HEK293 (cell line): ENCODE data around the gene LRRC15.
A peak's percentile ranks its signal among the peaks of the same experiment; 100 is the strongest.

ENCODE experiments used
- GLI2 ChIP-seq: fragments of 450-650 bp; formaldehyde crosslinking; IDR thresholded peaks from 2 replicates; pipeline ENCODE4; 2017; ENCODE audit warnings: missing biosample characterization, missing genetic modification characterization, low read depth, borderline replicate concordance
- GLI4 ChIP-seq: fragments of 450-650 bp; formaldehyde crosslinking; IDR thresholded peaks from 2 replicates; pipeline ENCODE4 v1.5.1; 2016; ENCODE audit warnings: missing biosample characterization, missing genetic modification characterization
- RBAK ChIP-seq: fragments of 450-650 bp; formaldehyde crosslinking; IDR thresholded peaks from 2 replicates; pipeline ENCODE4 v1.5.1; 2016; ENCODE audit warnings: missing biosample characterization, missing genetic modification characterization
- ZFP37 ChIP-seq: fragments of 450-650 bp; formaldehyde crosslinking; IDR thresholded peaks from 2 replicates; pipeline ENCODE4 v1.5.1; 2016; ENCODE audit warnings: missing biosample characterization, missing genetic modification characterization
- ZIC2 ChIP-seq: fragments of 450-650 bp; formaldehyde crosslinking; IDR thresholded peaks from 2 replicates; pipeline ENCODE4 v1.5.1; 2016; ENCODE audit warnings: missing biosample characterization, missing genetic modification characterization
- ZNF138 ChIP-seq: fragments of 450-650 bp; formaldehyde crosslinking; IDR thresholded peaks from 2 replicates; pipeline ENCODE4 v1.5.1; 2016; ENCODE audit warnings: missing biosample characterization, missing genetic modification characterization, borderline replicate concordance
- ZNF148 ChIP-seq: fragments of 450-650 bp; formaldehyde crosslinking; IDR thresholded peaks from 2 replicates; pipeline ENCODE4 v1.5.0; 2017; ENCODE audit warnings: missing biosample characterization, missing genetic modification characterization, borderline replicate concordance
- ZNF157 ChIP-seq: fragments of 450-650 bp; formaldehyde crosslinking; IDR thresholded peaks from 2 replicates; pipeline ENCODE4 v1.5.1; 2016; ENCODE audit warnings: missing biosample characterization, missing genetic modification characterization
- ZNF16 ChIP-seq: fragments of 450-650 bp; formaldehyde crosslinking; IDR thresholded peaks from 2 replicates; pipeline ENCODE4 v1.5.1; 2016; ENCODE audit warnings: low read depth, missing biosample characterization, missing genetic modification characterization
- ZNF175 ChIP-seq: fragments of 450-650 bp; formaldehyde crosslinking; IDR thresholded peaks from 2 replicates; pipeline ENCODE4 v1.5.1; 2016; ENCODE audit warnings: missing biosample characterization, missing genetic modification characterization
- ZNF19 ChIP-seq: fragments of 450-650 bp; formaldehyde crosslinking; IDR thresholded peaks from 2 replicates; pipeline ENCODE4; 2016; ENCODE audit warnings: missing biosample characterization, missing genetic modification characterization, low read depth
- ZNF302 ChIP-seq: fragments of 450-650 bp; formaldehyde crosslinking; IDR thresholded peaks from 2 replicates; pipeline ENCODE4 v1.5.1; 2016; ENCODE audit warnings: missing biosample characterization, missing genetic modification characterization, low read depth
- ZNF341 ChIP-seq: fragments of 450-650 bp; formaldehyde crosslinking; IDR thresholded peaks from 2 replicates; pipeline ENCODE4; 2016; ENCODE audit warnings: low read depth, missing biosample characterization, missing genetic modification characterization
- ZNF394 ChIP-seq: fragments of 450-650 bp; formaldehyde crosslinking; IDR thresholded peaks from 2 replicates; pipeline ENCODE4 v1.5.1; 2016; ENCODE audit warnings: missing biosample characterization, missing genetic modification characterization, mild to moderate bottlenecking, moderate library complexity, borderline replicate concordance
- ZNF416 ChIP-seq: fragments of 450-650 bp; formaldehyde crosslinking; IDR thresholded peaks from 2 replicates; pipeline ENCODE4 v1.5.1; 2016; ENCODE audit warnings: missing biosample characterization, missing genetic modification characterization
- ZNF433 ChIP-seq: fragments of 450-650 bp; formaldehyde crosslinking; IDR thresholded peaks from 2 replicates; pipeline ENCODE4 v1.5.1; 2016; ENCODE audit warnings: missing biosample characterization, missing genetic modification characterization, low read depth
- ZNF513 ChIP-seq: fragments of 450-650 bp; IDR thresholded peaks from 2 replicates; pipeline ENCODE4 v1.5.1; 2018; ENCODE audit warnings: missing biosample characterization, missing genetic modification characterization
- ZNF530 ChIP-seq: fragments of 450-650 bp; formaldehyde crosslinking; IDR thresholded peaks from 2 replicates; pipeline ENCODE4 v1.5.1; 2016; ENCODE audit warnings: low read depth, missing biosample characterization, missing genetic modification characterization
- ZNF549 ChIP-seq: fragments of 450-650 bp; IDR thresholded peaks from 2 replicates; pipeline ENCODE4 v1.5.1; 2018; ENCODE audit warnings: missing biosample characterization, missing genetic modification characterization, mild to moderate bottlenecking, inconsistent platforms, moderate library complexity
- ZNF585B ChIP-seq: fragments of 450-650 bp; formaldehyde crosslinking; IDR thresholded peaks from 2 replicates; pipeline ENCODE4 v1.5.1; 2016; ENCODE audit warnings: missing biosample characterization, missing genetic modification characterization
- ZNF658 ChIP-seq: fragments of 450-650 bp; formaldehyde crosslinking; IDR thresholded peaks from 2 replicates; pipeline ENCODE4; 2016; ENCODE audit warnings: missing biosample characterization, missing genetic modification characterization
- ZNF664 ChIP-seq: fragments of 450-650 bp; formaldehyde crosslinking; IDR thresholded peaks from 2 replicates; pipeline ENCODE4 v1.5.1; 2016; ENCODE audit warnings: missing biosample characterization, missing genetic modification characterization
- ZNF777 ChIP-seq: fragments of 450-650 bp; formaldehyde crosslinking; IDR thresholded peaks from 2 replicates; pipeline ENCODE4 v1.5.1; 2017; ENCODE audit warnings: missing biosample characterization, missing genetic modification characterization, borderline replicate concordance
- ZSCAN16 ChIP-seq: fragments of 450-650 bp; formaldehyde crosslinking; IDR thresholded peaks from 2 replicates; pipeline ENCODE4 v1.5.1; 2016; ENCODE audit warnings: missing biosample characterization, missing genetic modification characterization
- ZSCAN30 ChIP-seq: fragments of 450-650 bp; IDR thresholded peaks from 2 replicates; pipeline ENCODE4 v1.5.1; 2018; ENCODE audit warnings: missing biosample characterization, mild to moderate bottlenecking, missing genetic modification characterization, moderate library complexity
- TF ChIP-seq, protein P1 (sequence below): fragments of 450-650 bp; formaldehyde crosslinking; IDR thresholded peaks from 2 replicates; pipeline ENCODE4 v1.5.1; 2017; ENCODE audit warnings: missing biosample characterization, missing genetic modification characterization
- TF ChIP-seq, protein P2 (sequence below): fragments of 450-650 bp; formaldehyde crosslinking; IDR thresholded peaks from 2 replicates; pipeline ENCODE4 v1.5.1; 2016; ENCODE audit warnings: missing biosample characterization, missing genetic modification characterization

Gene LRRC15

DNA sequence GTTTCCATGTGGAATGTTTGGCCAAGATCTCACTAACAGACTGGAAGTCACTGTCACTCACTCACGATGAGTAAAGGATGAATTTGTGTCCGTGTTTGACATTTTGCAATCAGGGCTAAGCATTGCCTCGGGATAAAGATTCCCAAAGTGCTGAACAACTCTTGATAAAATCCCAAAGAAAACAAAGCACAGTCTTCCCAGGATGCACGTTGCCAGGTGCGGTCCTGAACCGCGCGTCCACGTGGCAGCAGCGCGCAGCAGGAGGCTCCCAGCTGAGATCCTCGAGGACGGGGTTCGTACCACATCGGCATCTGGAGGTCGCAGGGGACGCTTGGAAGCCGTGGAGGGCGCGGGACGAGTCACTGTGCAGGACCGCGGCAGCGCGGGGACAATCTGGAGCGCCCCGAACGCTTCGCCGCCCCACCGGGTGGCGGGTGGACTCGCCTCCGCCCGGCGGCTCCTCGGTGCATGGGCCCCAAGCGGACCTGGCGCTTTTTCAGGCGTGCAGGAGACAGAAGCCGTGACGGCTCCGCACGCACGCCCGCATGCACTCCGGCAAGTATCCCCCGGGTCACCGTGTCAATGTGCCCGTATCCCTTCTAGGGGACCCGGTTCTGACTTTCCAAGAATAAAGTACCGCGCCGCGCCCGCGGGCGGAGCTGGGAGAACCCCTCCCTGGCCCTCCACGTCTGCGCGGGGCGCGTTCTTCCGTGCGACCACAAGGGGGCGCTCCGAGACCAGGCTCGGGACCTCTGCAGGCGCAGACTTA, 36.1 kb downstream of the LRRC15 start (continued):
- TF ChIP-seq, protein P1, sequence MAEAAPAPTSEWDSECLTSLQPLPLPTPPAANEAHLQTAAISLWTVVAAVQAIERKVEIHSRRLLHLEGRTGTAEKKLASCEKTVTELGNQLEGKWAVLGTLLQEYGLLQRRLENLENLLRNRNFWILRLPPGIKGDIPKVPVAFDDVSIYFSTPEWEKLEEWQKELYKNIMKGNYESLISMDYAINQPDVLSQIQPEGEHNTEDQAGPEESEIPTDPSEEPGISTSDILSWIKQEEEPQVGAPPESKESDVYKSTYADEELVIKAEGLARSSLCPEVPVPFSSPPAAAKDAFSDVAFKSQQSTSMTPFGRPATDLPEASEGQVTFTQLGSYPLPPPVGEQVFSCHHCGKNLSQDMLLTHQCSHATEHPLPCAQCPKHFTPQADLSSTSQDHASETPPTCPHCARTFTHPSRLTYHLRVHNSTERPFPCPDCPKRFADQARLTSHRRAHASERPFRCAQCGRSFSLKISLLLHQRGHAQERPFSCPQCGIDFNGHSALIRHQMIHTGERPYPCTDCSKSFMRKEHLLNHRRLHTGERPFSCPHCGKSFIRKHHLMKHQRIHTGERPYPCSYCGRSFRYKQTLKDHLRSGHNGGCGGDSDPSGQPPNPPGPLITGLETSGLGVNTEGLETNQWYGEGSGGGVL (tag by site-specific recombination), result 0 out of 2 replicates have a peak, but pooled peaks have one; percentile 34
- TF ChIP-seq GLI4 (tag by site-specific recombination) (no peak), ZNF777 (peak; percentile 51; the same call in 1 of the 2 replicates), ZNF175 (tag by site-specific recombination) (no peak), ZNF549 (tag by site-specific recombination) (no peak), ZNF157 (tag by site-specific recombination) (no peak), ZNF302 (no peak), ZNF341 (tag by site-specific recombination) (peak; percentile 24; the same call in 1 of the 2 replicates), ZNF585B (tag by site-specific recombination) (no peak), ZNF416 (tag by site-specific recombination) (no peak), RBAK (tag by site-specific recombination) (no peak), ZNF658 (tag by site-specific recombination) (no peak), ZSCAN16 (tag by site-specific recombination) (no peak), ZIC2 (tag by site-specific recombination) (peak; percentile 72), ZNF664 (tag by site-specific recombination) (no peak), ZSCAN30 (tag by site-specific recombination) (peak; percentile 83; the same call in 1 of the 2 replicates), ZNF19 (tag by site-specific recombination) (no peak), GLI2 (tag by site-specific recombination) (no peak), ZNF513 (tag by site-specific recombination) (no peak), ZNF16 (tag by site-specific recombination) (no peak), ZNF433 (tag by site-specific recombination) (no peak), ZNF138 (tag by site-specific recombination) (no peak), ZNF530 (tag by site-specific recombination) (no peak), ZNF394 (tag by site-specific recombination) (no peak; the same call in 1 of the 2 replicates), ZNF148 (tag by site-specific recombination) (no peak), ZFP37 (tag by site-specific recombination) (peak; percentile 73)
- TF ChIP-seq, protein P2, sequence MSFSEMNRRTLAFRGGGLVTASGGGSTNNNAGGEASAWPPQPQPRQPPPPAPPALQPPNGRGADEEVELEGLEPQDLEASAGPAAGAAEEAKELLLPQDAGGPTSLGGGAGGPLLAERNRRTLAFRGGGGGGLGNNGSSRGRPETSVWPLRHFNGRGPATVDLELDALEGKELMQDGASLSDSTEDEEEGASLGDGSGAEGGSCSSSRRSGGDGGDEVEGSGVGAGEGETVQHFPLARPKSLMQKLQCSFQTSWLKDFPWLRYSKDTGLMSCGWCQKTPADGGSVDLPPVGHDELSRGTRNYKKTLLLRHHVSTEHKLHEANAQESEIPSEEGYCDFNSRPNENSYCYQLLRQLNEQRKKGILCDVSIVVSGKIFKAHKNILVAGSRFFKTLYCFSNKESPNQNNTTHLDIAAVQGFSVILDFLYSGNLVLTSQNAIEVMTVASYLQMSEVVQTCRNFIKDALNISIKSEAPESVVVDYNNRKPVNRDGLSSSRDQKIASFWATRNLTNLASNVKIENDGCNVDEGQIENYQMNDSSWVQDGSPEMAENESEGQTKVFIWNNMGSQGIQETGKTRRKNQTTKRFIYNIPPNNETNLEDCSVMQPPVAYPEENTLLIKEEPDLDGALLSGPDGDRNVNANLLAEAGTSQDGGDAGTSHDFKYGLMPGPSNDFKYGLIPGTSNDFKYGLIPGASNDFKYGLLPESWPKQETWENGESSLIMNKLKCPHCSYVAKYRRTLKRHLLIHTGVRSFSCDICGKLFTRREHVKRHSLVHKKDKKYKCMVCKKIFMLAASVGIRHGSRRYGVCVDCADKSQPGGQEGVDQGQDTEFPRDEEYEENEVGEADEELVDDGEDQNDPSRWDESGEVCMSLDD (tag by site-specific recombination), result peak; percentile 65; the same call in 1 of the 2 replicates
